ENCODE results near the gene SLIT1. TPM values are rescaled to one million over a fixed set of nuclear protein-coding genes. Genes with fewer than 3 reads are reported as not detected.

The SLIT1 gene
- total and polyA plus RNA-seq, 2 of the 8 experiments (the other 6 are each of a cell fraction or from before 2014, with no cell fraction given) = 0.70 to 0.88 TPM

DNA sequence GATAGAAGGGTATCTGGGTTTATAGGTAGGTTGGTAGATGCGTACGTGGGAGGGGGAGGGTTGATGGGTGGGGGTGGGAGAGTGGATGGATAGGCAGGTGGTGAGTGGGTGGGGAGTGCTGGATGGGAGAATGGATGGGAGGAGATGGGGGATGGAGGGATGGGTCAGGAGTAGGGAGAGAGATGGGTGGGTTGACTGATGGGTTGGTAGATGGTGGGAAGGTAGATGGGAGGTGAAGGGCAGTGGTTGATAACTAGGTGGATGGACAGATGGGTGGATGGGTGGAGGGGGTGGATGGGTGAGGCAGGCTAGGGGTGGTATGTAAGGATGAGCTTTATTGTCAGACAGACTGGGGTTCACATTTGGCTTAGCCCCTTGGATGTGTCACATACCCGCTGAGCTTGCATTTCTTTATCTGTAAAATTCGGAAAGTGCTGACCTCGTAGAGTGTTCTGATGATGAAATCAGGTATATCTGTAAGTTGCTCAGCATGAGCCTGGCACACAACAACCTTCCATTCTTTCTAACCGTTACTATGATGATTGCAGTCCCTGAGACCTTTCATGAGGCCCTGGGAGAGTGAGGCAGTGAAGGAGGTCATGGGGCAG is 34.3 kb downstream of the SLIT1 start:
- H3K18ac ChIP-seq (ENCODE audit: extremely low read depth, low read length) = no peak overlapping the region
- no peak overlapping the region for H3K4me3 ChIP-seq (ENCODE audit: extremely low read depth in 1 of 4, insufficient read depth in 2 of 4, low read depth in 3 of 4, low read length in 4 of 4)
- H3K23me2 ChIP-seq (ENCODE audit: low read depth, low read length) = no peaks in the 10 kb centered on the region; the same call in 1 of the 2 replicates
- H2BK12ac ChIP-seq (ENCODE audit: low read depth, low read length) = no peak overlapping the region
- H3K14ac ChIP-seq (ENCODE audit: insufficient read length) = no peak overlapping the region
- no peak overlapping the region for H3K4me2 ChIP-seq (ENCODE audit: insufficient read depth in 1 of 2, low read depth in 2 of 2, low read length in 2 of 2)
- H4K91ac ChIP-seq (replicated peaks; ENCODE audit: insufficient read length, low read length) = no peak overlapping the region
- no peaks in the 10 kb centered on the region for H3K27me3 ChIP-seq (replicated peaks in 1 of 4; ENCODE audit: control insufficient read depth in 3 of 4, extremely low read depth in 1 of 4, insufficient read depth in 3 of 4, low read length in 3 of 4)
- POLR2A ChIA-PET (ENCODE audit: partially characterized antibody) = no interaction called here
- H3K9me3 ChIP-seq (ENCODE audit: insufficient read depth in 2 of 2, low read depth in 1 of 2, low read length in 1 of 2) = no peaks in the 10 kb centered on the region
- FAIRE-seq (no peak), DNase-seq (ENCODE audit: low read depth in 1 of 2, low spot score in 2 of 2) (no peak)
- H2BK5ac ChIP-seq (ENCODE audit: low read depth, low read length) = no peak overlapping the region
- no peak overlapping the region for H2AFZ ChIP-seq (ENCODE audit: low read length)
- no peak overlapping the region for H3K27ac ChIP-seq (ENCODE audit: low read depth, low read length)
- no peak overlapping the region for H2BK20ac ChIP-seq (ENCODE audit: low read length)
- CTCF ChIA-PET (ENCODE audit: partially characterized antibody) = interaction anchor here (1.0 kb wide), 1 partner anchor 26 kb away, joined by 3 read pairs; no protein-coding TSS in a partner anchor
- H3K23ac ChIP-seq (ENCODE audit: insufficient read length) = no peak overlapping the region
- H3K9ac ChIP-seq (replicated peaks in 1 of 4; ENCODE audit: extremely low read depth in 1 of 4, low read depth in 3 of 4, low read length in 3 of 4) = no peak overlapping the region
- 86 to 95% methylated on average over 2 to 4 of the region's 6 CpGs for WGBS, 2 experiments (ENCODE audit: extremely low coverage in 1 of 2, insufficient coverage in 1 of 2, insufficient read length in 1 of 2, insufficient replicate concordance in 2 of 2, low coverage in 1 of 2, low lambda C conversion rate in 2 of 2, missing lambda C conversion rate in 1 of 2)
- no peak overlapping the region for H4K5ac ChIP-seq (ENCODE audit: insufficient read length, low read depth, low read length)
- no peak overlapping the region for H3K4ac ChIP-seq (replicated peaks; ENCODE audit: insufficient read length, low read depth, low read length)
- no peak overlapping the region for H3K56ac ChIP-seq (replicated peaks; ENCODE audit: insufficient read length, low read depth, low read length)
- H3K4me1 ChIP-seq (replicated peaks in 1 of 4; ENCODE audit: control insufficient read depth in 3 of 4, insufficient read depth in 4 of 4, low read length in 3 of 4) = peaks cover 0 to 3% (median 0%) of the 10 kb centered on the region in 4 experiments; a peak in 1 of 7 replicates
- no peak overlapping the region for H2BK15ac ChIP-seq (ENCODE audit: low read length)
- no peaks in the 10 kb centered on the region for H3K79me2 ChIP-seq (ENCODE audit: control insufficient read depth in 1 of 2, insufficient read depth in 2 of 2, low read length in 2 of 2)
- H3K79me1 ChIP-seq (ENCODE audit: low read depth, low read length) = no peaks in the 10 kb centered on the region; the same call in 1 of the 2 replicates
- no peak overlapping the region for H2BK120ac ChIP-seq (replicated peaks; ENCODE audit: low read depth, low read length)
- no peaks in the 10 kb centered on the region for H3K36me3 ChIP-seq (ENCODE audit: control insufficient read depth in 2 of 4, insufficient read depth in 4 of 4, low read length in 3 of 4)
- no peak overlapping the region for H2AK5ac ChIP-seq (ENCODE audit: low read depth, low read length)
- H4K8ac ChIP-seq (ENCODE audit: extremely low read depth, insufficient read depth, low read length) = no peak overlapping the region
- H4K20me1 ChIP-seq (replicated peaks in 1 of 2; ENCODE audit: control insufficient read depth in 1 of 2, insufficient read depth in 2 of 2, low read length in 2 of 2) = no peaks in the 10 kb centered on the region
- TF ChIP-seq RFX5 (IDR thresholded peaks at IDR 0.05; ENCODE audit: borderline replicate concordance, low read depth, low read length) (no peak), TEAD4 (IDR thresholded peaks at IDR 0.05; ENCODE audit: low read depth, low read length) (no peak), GABPA (IDR thresholded peaks at IDR 0.05; ENCODE audit: borderline replicate concordance, insufficient read depth, low read length) (no peak), YY1 (IDR thresholded peaks at IDR 0.05; ENCODE audit: low read depth, low read length) (no peak), NRF1 (IDR thresholded peaks at IDR 0.05; ENCODE audit: low read depth, low read length) (no peak), HDAC2 (IDR thresholded peaks at IDR 0.05; ENCODE audit: borderline replicate concordance in 1 of 2, low read depth in 2 of 2, low read length in 2 of 2) (no peak)

All from H1 (cell line).